DOHH2 (cell line): ENCODE results near the gene CDC37L1.

Experiments used
- H3F3A ChIP-seq: fragments of 200-600 bp; sonication (generic), shearing (Covaris generic); 2 replicates; pipeline ENCODE4 v1.6.0; 2016; ENCODE audit warnings: antibody characterized with exemption, mild to moderate bottlenecking; ENCODE audit not compliant: control insufficient read depth, insufficient read depth
- H3K27ac ChIP-seq: fragments of 200-600 bp; sonication (generic); 2 replicates; pipeline ENCODE4 v1.5.1; 2014; ENCODE audit warnings: low read depth, mild to moderate bottlenecking, low read length, moderate library complexity
- H3K27me3 ChIP-seq: fragments of 200-600 bp; sonication (generic); 2 replicates; pipeline ENCODE4 v1.6.1; 2014; ENCODE audit warnings: mild to moderate bottlenecking, low read length, mixed read lengths; ENCODE audit not compliant: control insufficient read depth
- H3K36me3 ChIP-seq: fragments of 200-600 bp; sonication (generic); 2 replicates; pipeline ENCODE4 v1.6.1; 2014; ENCODE audit warnings: mild to moderate bottlenecking, low read length, moderate library complexity, mixed read lengths; ENCODE audit not compliant: control insufficient read depth
- H3K4me1 ChIP-seq: fragments of 200-600 bp; sonication (generic); 2 replicates; pipeline ENCODE4 v1.6.1; 2014; ENCODE audit warnings: mild to moderate bottlenecking, low read length, mixed read lengths; ENCODE audit not compliant: control insufficient read depth
- H3K4me2 ChIP-seq: fragments of 200-600 bp; sonication (generic); 2 replicates; pipeline ENCODE4 v1.6.0; 2014; ENCODE audit warnings: mild to moderate bottlenecking, low read length, moderate library complexity
- H3K4me3 ChIP-seq: fragments of 200-600 bp; sonication (generic); 2 replicates; pipeline ENCODE4 v1.5.1; 2014; ENCODE audit warnings: mild to moderate bottlenecking, low read length, mixed read lengths
- H3K79me2 ChIP-seq: fragments of 200-600 bp; sonication (generic); 2 replicates; pipeline ENCODE4 v1.6.1; 2014; ENCODE audit warnings: mild to moderate bottlenecking, low read length, mixed read lengths; ENCODE audit not compliant: control insufficient read depth
- H3K9me2 ChIP-seq: fragments of 200-600 bp; sonication (generic); replicated peaks from 2 replicates; pipeline ENCODE4 v1.6.1; 2014; ENCODE audit warnings: mild to moderate bottlenecking, low read length, mixed read lengths; ENCODE audit not compliant: control insufficient read depth
- H3K9me3 ChIP-seq: fragments of 200-600 bp; sonication (generic); 2 replicates; pipeline ENCODE4 v1.6.1; 2014; ENCODE audit warnings: antibody characterized with exemption, low read length, mixed read lengths; ENCODE audit not compliant: control insufficient read depth, insufficient read depth
- H4K20me1 ChIP-seq: fragments of 200-600 bp; sonication (generic); 2 replicates; pipeline ENCODE4 v1.6.0; 2014; ENCODE audit warnings: low read depth, mild to moderate bottlenecking, antibody characterized with exemption, low read length, moderate library complexity; ENCODE audit not compliant: control insufficient read depth, insufficient read depth
- CTCF ChIP-seq: fragments of 200-600 bp; sonication (generic); IDR thresholded peaks from one replicate; pipeline ENCODE4 v1.5.1; 2014; ENCODE audit warnings: antibody characterized with exemption, mild to moderate bottlenecking, low read depth, low read length; ENCODE audit not compliant: poor library complexity, severe bottlenecking
- EZH2phosphoT487 ChIP-seq: fragments of 200-600 bp; sonication (generic); IDR thresholded peaks from 2 replicates; pipeline ENCODE4 v1.6.1; 2017; ENCODE audit warnings: borderline replicate concordance, mild to moderate bottlenecking, antibody characterized with exemption, low read length, moderate library complexity, mixed read lengths

CDC37L1 gene

GRCh38 chr9:4639420-4639819 is 39.9 kb upstream of the CDC37L1 start:
- Histone ChIP-seq H3K27ac (no peak overlapping the region), H3K79me2 (no peaks in the 10 kb centered on the region), H3F3A (no peaks in the 10 kb centered on the region), H3K9me3 (no peaks in the 10 kb centered on the region), H3K4me1 (0 out of 2 replicates have a peak, but pooled peaks cover under 1% of the 10 kb centered on the region), H3K4me2 (no peak overlapping the region), H3K36me3 (no peaks in the 10 kb centered on the region), H3K9me2 (no peaks in the 10 kb centered on the region), H3K27me3 (peaks cover 2% of the 10 kb centered on the region; the same call in 1 of the 2 replicates), H3K4me3 (no peak overlapping the region), H4K20me1 (no peaks in the 10 kb centered on the region)
- TF ChIP-seq EZH2phosphoT487 (no peak), CTCF (no peak)

- Histone ChIP-seq H3K27me3 (peaks cover 2% of the 10 kb centered on the region; the same call in 1 of the 2 replicates), H3K27ac (no peak overlapping the region), H3K4me3 (no peak overlapping the region), H3F3A (no peaks in the 10 kb centered on the region), H4K20me1 (no peaks in the 10 kb centered on the region), H3K4me2 (no peak overlapping the region), H3K4me1 (0 out of 2 replicates have a peak, but pooled peaks cover 5% of the 10 kb centered on the region), H3K36me3 (no peaks in the 10 kb centered on the region), H3K9me2 (no peaks in the 10 kb centered on the region), H3K9me3 (no peaks in the 10 kb centered on the region), H3K79me2 (no peaks in the 10 kb centered on the region)
- no peak for TF ChIP-seq EZH2phosphoT487
- TF ChIP-seq CTCF: peak; percentile 32
Observed at GRCh38 chr9:4640027-4640426, 39.3 kb upstream of the CDC37L1 start.

GRCh38 chr9:4642351-4642750 is 37.0 kb upstream of the CDC37L1 start:
- Histone ChIP-seq H3K9me3 (no peaks in the 10 kb centered on the region), H3K79me2 (no peaks in the 10 kb centered on the region), H4K20me1 (no peaks in the 10 kb centered on the region), H3K27ac (no peak overlapping the region), H3K27me3 (peaks cover 1% of the 10 kb centered on the region; the same call in 1 of the 2 replicates), H3K9me2 (no peaks in the 10 kb centered on the region), H3F3A (no peaks in the 10 kb centered on the region), H3K4me3 (no peak overlapping the region), H3K4me1 (0 out of 2 replicates have a peak, but pooled peaks cover 5% of the 10 kb centered on the region), H3K36me3 (no peaks in the 10 kb centered on the region), H3K4me2 (no peak overlapping the region)
- TF ChIP-seq EZH2phosphoT487: no peak
- no peak for TF ChIP-seq CTCF
